HEK293 (cell line): Measurements from ENCODE around the gene MXI1.

Experiments used
- CTCF ChIP-seq: fragments of 450-650 bp; formaldehyde crosslinking; IDR thresholded peaks from 2 replicates; pipeline ENCODE4 v1.5.1; 2016; ENCODE audit warnings: missing biosample characterization, missing genetic modification characterization
- MEIS1 ChIP-seq: sonication (generic); formaldehyde crosslinking; IDR thresholded peaks from 2 replicates; pipeline ENCODE4 v1.8.1; 2022; ENCODE audit warnings: missing genetic modification reagents, mild to moderate bottlenecking, borderline replicate concordance
- YY1 ChIP-seq: fragments of 450-650 bp; formaldehyde crosslinking; IDR thresholded peaks from 2 replicates; pipeline ENCODE4 v1.5.1; 2018; ENCODE audit warnings: missing biosample characterization, missing genetic modification characterization
- ZBTB44 ChIP-seq: fragments of 450-650 bp; IDR thresholded peaks from 2 replicates; pipeline ENCODE4 v1.5.1; 2018; ENCODE audit warnings: missing biosample characterization, mild to moderate bottlenecking, missing genetic modification characterization
- ZBTB6 ChIP-seq: fragments of 450-650 bp; formaldehyde crosslinking; IDR thresholded peaks from 2 replicates; pipeline ENCODE4 v1.5.1; 2017; ENCODE audit warnings: missing biosample characterization, missing genetic modification characterization
- ZBTB7A ChIP-seq: fragments of 450-650 bp; formaldehyde crosslinking; IDR thresholded peaks from 2 replicates; pipeline ENCODE4 v1.5.1; 2016; ENCODE audit warnings: low read depth, missing biosample characterization, missing genetic modification characterization
- ZEB2 ChIP-seq: fragments of 450-650 bp; formaldehyde crosslinking; IDR thresholded peaks from 2 replicates; pipeline ENCODE4 v1.5.1; 2016; ENCODE audit warnings: missing biosample characterization, missing genetic modification characterization
- ZNF112 ChIP-seq: fragments of 450-650 bp; formaldehyde crosslinking; IDR thresholded peaks from 2 replicates; pipeline ENCODE4 v1.5.0; 2017; ENCODE audit warnings: missing biosample characterization, missing genetic modification characterization
- ZNF114 ChIP-seq: fragments of 450-650 bp; formaldehyde crosslinking; IDR thresholded peaks from 2 replicates; pipeline ENCODE4 v1.5.0; 2017; ENCODE audit warnings: missing biosample characterization, missing genetic modification characterization
- ZNF16 ChIP-seq: fragments of 450-650 bp; formaldehyde crosslinking; IDR thresholded peaks from 2 replicates; pipeline ENCODE4 v1.5.1; 2016; ENCODE audit warnings: low read depth, missing biosample characterization, missing genetic modification characterization
- ZNF184 ChIP-seq: fragments of 450-650 bp; IDR thresholded peaks from 2 replicates; pipeline ENCODE4 v1.5.1; 2018; ENCODE audit warnings: missing biosample characterization, mild to moderate bottlenecking, missing genetic modification characterization
- ZNF221 ChIP-seq: fragments of 450-650 bp; formaldehyde crosslinking; IDR thresholded peaks from 2 replicates; pipeline ENCODE4 v1.5.1; 2017; ENCODE audit warnings: missing biosample characterization, missing genetic modification characterization, borderline replicate concordance
- ZNF23 ChIP-seq: fragments of 450-650 bp; formaldehyde crosslinking; IDR thresholded peaks from 2 replicates; pipeline ENCODE4 v1.5.1; 2016; ENCODE audit warnings: missing biosample characterization, missing genetic modification characterization, borderline replicate concordance
- ZNF324 ChIP-seq: fragments of 450-650 bp; formaldehyde crosslinking; IDR thresholded peaks from 2 replicates; pipeline ENCODE4 v1.5.1; 2016; ENCODE audit warnings: missing biosample characterization, missing genetic modification characterization
- ZNF335 ChIP-seq: fragments of 450-650 bp; formaldehyde crosslinking; conservative IDR thresholded peaks from 2 replicates; pipeline ENCODE4 v1.5.1; 2016; ENCODE audit warnings: missing biosample characterization, missing genetic modification characterization
- ZNF362 ChIP-seq: fragments of 450-650 bp; formaldehyde crosslinking; IDR thresholded peaks from 2 replicates; pipeline ENCODE4 v1.5.1; 2016; ENCODE audit warnings: missing biosample characterization, missing genetic modification characterization
- ZNF366 ChIP-seq: fragments of 450-650 bp; formaldehyde crosslinking; conservative IDR thresholded peaks from 2 replicates; pipeline ENCODE4 v1.5.1; 2016; ENCODE audit warnings: missing biosample characterization, missing genetic modification characterization
- ZNF426 ChIP-seq: fragments of 450-650 bp; formaldehyde crosslinking; IDR thresholded peaks from 2 replicates; pipeline ENCODE4 v1.5.1; 2017; ENCODE audit warnings: missing biosample characterization, missing genetic modification characterization, mild to moderate bottlenecking, inconsistent platforms, moderate library complexity
- ZNF449 ChIP-seq: fragments of 450-650 bp; formaldehyde crosslinking; IDR thresholded peaks from 2 replicates; pipeline ENCODE4 v1.5.1; 2017; ENCODE audit warnings: missing biosample characterization, mild to moderate bottlenecking, missing genetic modification characterization, moderate library complexity
- ZNF514 ChIP-seq: fragments of 450-650 bp; formaldehyde crosslinking; IDR thresholded peaks from 2 replicates; pipeline ENCODE4 v1.5.1; 2016; ENCODE audit warnings: missing biosample characterization, missing genetic modification characterization
- ZNF529 ChIP-seq: fragments of 450-650 bp; formaldehyde crosslinking; IDR thresholded peaks from 2 replicates; pipeline ENCODE4 v1.5.1; 2017; ENCODE audit warnings: missing genetic modification characterization, missing biosample characterization; ENCODE audit not compliant: insufficient replicate concordance
- ZNF555 ChIP-seq: fragments of 450-650 bp; formaldehyde crosslinking; conservative IDR thresholded peaks from 2 replicates; pipeline ENCODE4 v1.5.1; 2017; ENCODE audit warnings: missing biosample characterization, mild to moderate bottlenecking, missing genetic modification characterization, inconsistent platforms
- ZNF776 ChIP-seq: fragments of 450-650 bp; formaldehyde crosslinking; IDR thresholded peaks from 2 replicates; pipeline ENCODE4 v1.5.0; 2017; ENCODE audit warnings: missing biosample characterization, missing genetic modification characterization, borderline replicate concordance
- ZNF777 ChIP-seq: fragments of 450-650 bp; formaldehyde crosslinking; IDR thresholded peaks from 2 replicates; pipeline ENCODE4 v1.5.1; 2017; ENCODE audit warnings: missing biosample characterization, missing genetic modification characterization, borderline replicate concordance
- ZNF791 ChIP-seq: fragments of 450-650 bp; formaldehyde crosslinking; IDR thresholded peaks from 2 replicates; pipeline ENCODE4 v1.5.1; 2016; ENCODE audit warnings: missing biosample characterization, missing genetic modification characterization
- TF ChIP-seq, protein P1 (sequence below): fragments of 450-650 bp; formaldehyde crosslinking; IDR thresholded peaks from 2 replicates; pipeline ENCODE4 v1.5.1; 2016; ENCODE audit warnings: missing biosample characterization, missing genetic modification characterization, borderline replicate concordance

The MXI1 gene

GRCh38 chr10:110210674-110211464, 3.5 kb downstream of the MXI1 start (continued):
- TF ChIP-seq, protein P1, sequence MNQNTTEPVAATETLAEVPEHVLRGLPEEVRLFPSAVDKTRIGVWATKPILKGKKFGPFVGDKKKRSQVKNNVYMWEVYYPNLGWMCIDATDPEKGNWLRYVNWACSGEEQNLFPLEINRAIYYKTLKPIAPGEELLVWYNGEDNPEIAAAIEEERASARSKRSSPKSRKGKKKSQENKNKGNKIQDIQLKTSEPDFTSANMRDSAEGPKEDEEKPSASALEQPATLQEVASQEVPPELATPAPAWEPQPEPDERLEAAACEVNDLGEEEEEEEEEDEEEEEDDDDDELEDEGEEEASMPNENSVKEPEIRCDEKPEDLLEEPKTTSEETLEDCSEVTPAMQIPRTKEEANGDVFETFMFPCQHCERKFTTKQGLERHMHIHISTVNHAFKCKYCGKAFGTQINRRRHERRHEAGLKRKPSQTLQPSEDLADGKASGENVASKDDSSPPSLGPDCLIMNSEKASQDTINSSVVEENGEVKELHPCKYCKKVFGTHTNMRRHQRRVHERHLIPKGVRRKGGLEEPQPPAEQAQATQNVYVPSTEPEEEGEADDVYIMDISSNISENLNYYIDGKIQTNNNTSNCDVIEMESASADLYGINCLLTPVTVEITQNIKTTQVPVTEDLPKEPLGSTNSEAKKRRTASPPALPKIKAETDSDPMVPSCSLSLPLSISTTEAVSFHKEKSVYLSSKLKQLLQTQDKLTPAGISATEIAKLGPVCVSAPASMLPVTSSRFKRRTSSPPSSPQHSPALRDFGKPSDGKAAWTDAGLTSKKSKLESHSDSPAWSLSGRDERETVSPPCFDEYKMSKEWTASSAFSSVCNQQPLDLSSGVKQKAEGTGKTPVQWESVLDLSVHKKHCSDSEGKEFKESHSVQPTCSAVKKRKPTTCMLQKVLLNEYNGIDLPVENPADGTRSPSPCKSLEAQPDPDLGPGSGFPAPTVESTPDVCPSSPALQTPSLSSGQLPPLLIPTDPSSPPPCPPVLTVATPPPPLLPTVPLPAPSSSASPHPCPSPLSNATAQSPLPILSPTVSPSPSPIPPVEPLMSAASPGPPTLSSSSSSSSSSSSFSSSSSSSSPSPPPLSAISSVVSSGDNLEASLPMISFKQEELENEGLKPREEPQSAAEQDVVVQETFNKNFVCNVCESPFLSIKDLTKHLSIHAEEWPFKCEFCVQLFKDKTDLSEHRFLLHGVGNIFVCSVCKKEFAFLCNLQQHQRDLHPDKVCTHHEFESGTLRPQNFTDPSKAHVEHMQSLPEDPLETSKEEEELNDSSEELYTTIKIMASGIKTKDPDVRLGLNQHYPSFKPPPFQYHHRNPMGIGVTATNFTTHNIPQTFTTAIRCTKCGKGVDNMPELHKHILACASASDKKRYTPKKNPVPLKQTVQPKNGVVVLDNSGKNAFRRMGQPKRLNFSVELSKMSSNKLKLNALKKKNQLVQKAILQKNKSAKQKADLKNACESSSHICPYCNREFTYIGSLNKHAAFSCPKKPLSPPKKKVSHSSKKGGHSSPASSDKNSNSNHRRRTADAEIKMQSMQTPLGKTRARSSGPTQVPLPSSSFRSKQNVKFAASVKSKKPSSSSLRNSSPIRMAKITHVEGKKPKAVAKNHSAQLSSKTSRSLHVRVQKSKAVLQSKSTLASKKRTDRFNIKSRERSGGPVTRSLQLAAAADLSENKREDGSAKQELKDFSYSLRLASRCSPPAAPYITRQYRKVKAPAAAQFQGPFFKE (tag by site-specific recombination) = no peak
- TF ChIP-seq ZNF366 (peak; percentile 73), ZNF791 (tag by site-specific recombination) (no peak), ZNF776 (tag by site-specific recombination) (no peak), ZBTB6 (tag by site-specific recombination) (0 out of 2 replicates have a peak, but pooled peaks have one; percentile 34), ZNF555 (tag by site-specific recombination) (no peak), ZNF324 (tag by site-specific recombination) (peak; percentile 93), ZNF112 (tag by site-specific recombination) (no peak), ZNF16 (tag by site-specific recombination) (no peak), ZNF184 (no peak), ZNF426 (tag by site-specific recombination) (no peak), ZBTB44 (tag by site-specific recombination) (no peak), ZNF114 (tag by site-specific recombination) (no peak), ZNF23 (no peak), ZNF362 (tag by site-specific recombination) (no peak), ZNF221 (tag by site-specific recombination) (no peak), MEIS1 (CRISPR knock-in tag) (no peak), ZEB2 (tag by site-specific recombination) (peak; percentile 99), ZNF449 (tag by site-specific recombination) (peak; percentile 67), ZBTB7A (peak; percentile 80; the same call in 1 of the 2 replicates), ZNF514 (tag by site-specific recombination) (no peak), ZNF335 (tag by site-specific recombination) (peak; percentile 97), ZNF529 (no peak), YY1 (tag by site-specific recombination) (no peak), ZNF777 (no peak), CTCF (tag by site-specific recombination) (peak; percentile 67)
